Activated T-cell treated with anti-CD3 and anti-CD28 coated beads for 24 hours (primary cell): ENCODE measurements around the gene FOSB.

Experiments
- DNase-seq: peaks from one replicate; pipeline ENCODE4 v3.0.0-alpha.2; 2020; ENCODE audit warnings: low read depth

FOSB gene

DNA sequence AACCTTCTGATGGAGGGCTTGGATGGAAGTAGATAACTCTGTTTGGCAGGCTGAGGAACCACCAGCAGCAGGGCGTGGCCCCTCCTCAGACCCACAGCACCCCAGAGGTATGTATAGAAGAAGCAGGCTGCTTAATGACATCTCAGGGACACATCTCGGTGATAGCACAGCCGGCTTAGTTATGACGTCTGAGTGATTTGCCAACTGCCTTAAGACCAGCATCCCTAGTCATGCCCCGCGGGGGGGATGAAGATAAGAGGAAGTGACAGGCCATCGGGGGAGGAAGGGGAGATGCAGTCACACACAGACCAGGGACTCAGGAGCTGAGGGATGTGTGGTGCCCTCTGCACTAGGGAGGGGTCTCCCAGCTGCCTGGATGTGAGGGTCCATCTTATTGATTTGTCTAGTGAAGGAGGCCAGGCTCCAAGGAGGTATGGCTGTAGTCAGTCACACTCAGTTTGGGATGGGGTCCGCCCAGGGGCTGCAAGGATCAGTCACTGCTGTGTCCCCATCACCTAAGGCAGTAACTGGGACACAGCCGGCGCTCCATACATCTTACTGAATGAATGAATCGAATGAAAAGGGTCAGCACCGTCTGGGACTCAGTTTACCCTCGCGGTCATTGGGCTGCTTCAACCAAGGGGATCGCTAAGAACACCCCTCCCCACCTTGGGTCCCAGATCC is 24.9 kb upstream of the FOSB start:
- DNase-seq: no peak

DNA sequence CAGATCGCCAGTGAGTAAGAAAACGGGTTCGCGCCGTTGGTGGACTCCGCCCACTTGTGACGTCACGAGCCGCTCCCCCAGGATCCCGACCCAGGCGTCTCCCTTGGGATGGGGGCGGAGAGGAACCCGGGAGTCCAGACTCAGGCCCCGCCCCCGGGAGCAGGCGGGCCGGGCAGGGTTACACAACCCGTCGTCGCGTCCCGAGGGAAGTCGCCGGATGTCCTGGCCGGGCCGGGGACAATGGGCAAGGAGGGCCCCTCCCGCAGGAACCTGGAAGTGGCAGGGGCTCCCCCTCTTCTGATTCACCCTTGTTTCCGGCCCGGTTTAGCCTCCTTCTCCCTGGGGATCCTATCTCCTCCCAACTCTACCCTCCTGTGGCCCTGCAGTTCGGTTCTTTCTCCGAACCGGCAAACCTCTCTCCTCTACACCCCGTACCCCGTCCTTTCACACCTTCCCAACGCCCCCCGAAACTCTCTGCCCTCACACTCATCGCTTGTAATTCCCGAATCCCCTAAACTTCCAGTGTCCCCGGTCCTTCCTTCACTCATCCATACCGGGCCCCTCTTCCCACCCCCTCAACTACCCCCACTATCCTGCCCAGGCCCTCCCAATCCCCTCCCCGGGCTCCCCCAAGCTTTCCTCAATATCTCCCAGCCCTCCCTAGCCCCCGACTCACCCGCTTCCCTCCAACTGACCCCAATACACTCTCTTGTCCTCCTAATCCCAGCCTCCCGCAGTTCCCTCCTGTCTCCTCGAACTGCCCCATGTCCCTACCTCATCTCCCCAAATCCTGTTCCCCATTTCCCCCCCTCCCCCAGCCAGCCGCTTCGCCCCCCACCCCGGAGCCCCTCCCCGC is 24.1 kb upstream of the FOSB start:
- no peak for DNase-seq

DNA sequence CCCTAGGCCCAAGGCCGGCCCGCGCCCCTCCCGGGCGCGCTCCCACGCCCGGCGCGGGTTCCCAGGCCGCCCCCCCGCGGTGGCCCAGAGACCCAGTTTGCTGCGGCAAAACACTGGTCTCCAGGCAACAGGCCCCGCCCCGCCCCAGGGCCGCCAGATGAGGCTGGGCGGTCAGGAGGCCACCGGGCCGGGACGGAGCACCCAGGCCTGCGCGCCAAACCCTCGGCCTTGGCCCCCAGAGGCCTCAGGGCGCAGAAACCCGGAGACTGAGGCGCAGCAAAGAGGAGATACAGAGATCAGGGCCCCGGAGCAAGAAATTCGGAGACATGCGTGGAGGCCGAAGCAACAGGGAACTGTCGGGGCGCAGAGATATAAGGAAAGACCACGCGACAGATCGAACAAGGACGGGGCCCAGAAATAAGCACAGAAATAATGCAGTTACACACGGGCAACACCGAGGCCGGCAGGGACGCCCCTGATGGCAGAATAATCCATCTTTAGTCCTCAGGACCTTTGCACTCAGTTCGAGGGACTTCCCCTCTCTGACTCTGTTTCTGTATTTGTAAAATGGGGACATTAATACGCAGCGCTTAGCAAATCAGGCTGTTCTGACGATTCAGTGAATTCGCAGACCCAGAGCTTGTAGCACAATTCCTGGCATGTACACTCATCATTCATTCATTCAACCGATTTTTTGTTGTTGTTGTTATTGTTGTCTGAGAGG is 23.3 kb upstream of the FOSB start:
- peak; percentile 68 for DNase-seq

GRCh38 chr19:45445139-45445538 is 22.7 kb upstream of the FOSB start:
- DNase-seq: no peak

- no peak for DNase-seq
Measured at GRCh38 chr19:45446295-45446694, 21.5 kb upstream of the FOSB start.

DNA sequence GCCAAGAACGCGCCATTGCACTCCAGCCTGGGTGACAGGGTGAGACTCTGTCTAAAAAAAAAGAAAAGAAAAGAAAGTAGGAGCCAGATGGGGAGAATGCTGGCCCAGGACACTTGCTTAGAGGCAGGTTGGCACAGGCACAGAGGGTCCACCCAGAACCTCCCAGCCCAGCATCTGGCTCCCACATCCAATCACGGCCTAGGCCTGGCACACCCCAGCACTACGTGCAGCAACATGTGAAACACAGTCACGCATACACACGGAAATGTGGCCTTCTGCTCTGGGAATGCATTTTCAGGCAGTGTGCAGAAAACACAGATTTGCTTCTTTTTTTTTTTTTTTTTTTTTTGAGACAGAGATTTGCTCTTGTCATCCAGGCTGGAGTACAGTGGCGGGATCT is 20.9 kb upstream of the FOSB start:
- DNase-seq: no peak

GRCh38 chr19:45448425-45448756 is 19.4 kb upstream of the FOSB start:
- DNase-seq: no peak

DNA sequence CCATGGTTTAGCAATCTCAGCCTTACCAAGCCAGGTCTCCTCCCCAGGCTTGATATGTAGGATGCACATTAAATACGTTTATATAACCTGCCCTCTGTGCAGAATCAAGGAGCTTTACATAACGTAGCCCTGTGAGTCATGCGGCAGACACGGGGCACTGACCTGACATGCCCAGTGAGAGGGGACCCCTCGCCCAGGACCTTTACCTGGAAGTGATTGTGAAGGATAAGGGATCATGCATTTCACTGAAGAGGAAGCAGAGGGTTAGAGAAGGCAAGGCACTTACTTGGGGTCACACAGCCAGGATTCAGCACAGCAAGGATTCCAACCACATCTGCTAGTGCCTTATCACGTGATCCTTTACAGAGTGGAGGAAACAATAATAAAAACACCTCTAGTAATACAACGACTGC is 18.9 kb upstream of the FOSB start:
- DNase-seq: no peak

- no peak for DNase-seq
Measured at GRCh38 chr19:45450012-45450333, 17.8 kb upstream of the FOSB start.

DNA sequence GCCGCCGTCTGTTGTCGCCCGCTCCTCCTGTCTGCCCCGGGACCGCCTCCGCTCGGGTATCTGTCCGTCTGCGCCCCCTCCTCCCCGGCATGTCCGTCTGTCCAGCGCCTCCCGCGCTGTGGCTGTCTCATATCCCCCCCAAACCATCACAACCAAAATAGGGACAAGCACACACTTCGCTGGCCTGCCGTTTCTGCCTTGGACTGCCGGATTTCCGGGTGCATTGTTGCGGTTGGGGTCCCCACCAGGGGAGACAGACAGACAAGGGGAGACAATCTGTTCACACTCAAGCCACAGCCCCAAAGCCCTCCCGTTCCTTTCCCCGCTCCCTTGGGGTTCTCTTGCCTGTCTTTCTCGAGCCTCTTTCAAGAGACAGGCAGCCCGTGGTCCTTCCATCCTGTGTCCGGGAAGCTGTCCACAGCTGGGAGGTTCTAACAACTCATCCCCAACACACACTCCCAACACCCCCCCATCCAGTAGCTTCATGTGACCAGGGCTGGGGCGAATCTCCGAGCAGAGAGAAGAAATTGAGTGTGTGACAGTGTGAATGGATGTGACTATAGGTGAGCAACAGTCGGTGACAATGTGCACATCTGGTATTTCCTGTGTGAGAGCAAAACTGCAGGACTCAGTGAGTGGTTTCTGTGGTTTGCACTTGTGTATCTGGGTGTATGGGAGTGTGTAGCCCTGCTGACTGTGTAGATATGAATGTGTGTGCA is 16.5 kb upstream of the FOSB start:
- DNase-seq: no peak

GRCh38 chr19:45451850-45452387 is 15.9 kb upstream of the FOSB start:
- DNase-seq: no peak

DNA sequence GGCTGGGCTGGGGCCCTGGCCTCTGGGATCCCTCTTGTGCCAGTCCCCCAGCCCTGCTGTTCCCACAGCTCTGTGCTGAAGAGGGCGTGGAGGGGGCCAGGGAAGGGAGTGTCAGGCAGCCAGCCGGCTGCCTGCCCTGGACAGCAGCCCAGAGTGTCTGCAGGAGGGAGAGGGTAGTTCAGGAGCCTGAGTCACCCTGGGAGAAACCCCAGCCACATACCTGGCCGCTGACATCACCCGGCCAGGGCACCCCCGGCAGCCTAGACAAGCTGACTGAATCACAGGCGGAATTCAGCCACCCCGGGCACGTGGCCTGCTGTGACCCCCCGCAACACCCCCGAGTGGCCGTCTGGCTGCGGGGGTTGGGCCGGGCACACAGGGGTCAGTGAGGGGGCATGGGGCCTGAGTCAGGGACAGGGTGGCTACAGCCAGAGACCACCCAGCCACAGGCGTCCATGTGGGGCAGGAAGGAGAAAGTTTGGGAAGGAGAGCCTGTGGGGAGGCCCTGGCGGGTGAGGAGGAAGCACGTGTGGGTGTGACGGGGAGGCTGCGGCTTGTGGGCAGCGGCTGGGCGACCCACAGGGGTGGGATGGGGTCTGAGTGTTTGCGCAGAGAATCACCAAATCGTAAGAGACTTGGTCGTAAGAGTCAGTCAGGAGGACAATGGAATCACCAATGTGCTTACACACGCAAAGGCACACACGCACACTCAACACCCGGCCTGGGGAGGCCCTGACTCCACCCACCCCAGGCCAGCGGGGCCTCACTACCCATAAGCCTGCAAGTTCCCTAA is 11.9 kb upstream of the FOSB start:
- DNase-seq: no peak

- DNase-seq: no peak
Measured at GRCh38 chr19:45456500-45456815, 11.3 kb upstream of the FOSB start.

GRCh38 chr19:45457776-45458175 is 10.0 kb upstream of the FOSB start:
- DNase-seq: no peak

DNA sequence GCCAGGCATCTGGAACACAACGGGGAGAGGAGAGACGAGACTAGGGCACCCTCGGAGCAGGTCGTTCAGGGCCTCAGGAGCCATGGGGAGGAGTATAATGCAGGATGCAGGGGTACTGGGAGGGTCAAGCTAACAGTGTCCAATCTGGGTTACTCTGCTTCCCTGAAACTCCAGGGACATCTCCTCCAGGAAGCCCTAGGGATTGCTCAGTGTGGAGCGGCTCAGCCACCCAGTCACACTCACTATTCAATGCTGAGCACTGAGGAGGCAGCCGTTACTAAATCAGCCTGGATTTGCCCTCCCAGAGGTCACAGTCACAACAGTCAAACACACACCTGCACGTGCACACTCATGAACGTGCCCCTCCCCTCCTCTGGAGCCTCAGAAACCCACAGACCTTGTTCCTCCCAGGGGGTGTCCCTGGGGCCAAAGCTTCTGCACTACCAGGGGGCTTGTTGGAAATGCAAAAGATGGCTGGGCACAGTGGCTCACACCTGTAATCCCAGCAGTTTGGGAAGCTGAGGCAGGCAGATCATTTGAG is 6.9 kb upstream of the FOSB start:
- no peak for DNase-seq

- DNase-seq: no peak
Measured at GRCh38 chr19:45462174-45462573, 5.6 kb upstream of the FOSB start.

- no peak for DNase-seq
Measured at GRCh38 chr19:45463241-45463640, 4.6 kb upstream of the FOSB start.

- DNase-seq: no peak
Measured at GRCh38 chr19:45464274-45464673, 3.5 kb upstream of the FOSB start.

- no peak for DNase-seq
Measured at GRCh38 chr19:45464852-45465441, 2.8 kb upstream of the FOSB start.

DNA sequence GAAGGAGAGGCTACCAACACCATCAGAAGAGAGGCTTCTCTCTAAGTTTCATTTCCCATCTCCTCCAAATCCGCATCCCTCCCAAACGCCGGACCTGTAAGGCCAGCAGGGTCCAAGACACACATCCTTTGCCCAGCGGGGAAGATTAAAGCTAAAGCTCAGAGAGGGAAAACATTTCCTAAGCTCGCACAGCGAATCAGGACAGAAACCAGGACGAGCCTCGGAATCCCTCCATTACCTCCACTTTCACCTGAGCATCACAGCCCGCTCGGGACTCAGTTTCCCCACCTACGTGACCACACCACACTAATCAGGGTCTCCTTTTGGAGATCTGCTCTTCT is 711 bp upstream of the FOSB start:
- no peak for DNase-seq

DNA sequence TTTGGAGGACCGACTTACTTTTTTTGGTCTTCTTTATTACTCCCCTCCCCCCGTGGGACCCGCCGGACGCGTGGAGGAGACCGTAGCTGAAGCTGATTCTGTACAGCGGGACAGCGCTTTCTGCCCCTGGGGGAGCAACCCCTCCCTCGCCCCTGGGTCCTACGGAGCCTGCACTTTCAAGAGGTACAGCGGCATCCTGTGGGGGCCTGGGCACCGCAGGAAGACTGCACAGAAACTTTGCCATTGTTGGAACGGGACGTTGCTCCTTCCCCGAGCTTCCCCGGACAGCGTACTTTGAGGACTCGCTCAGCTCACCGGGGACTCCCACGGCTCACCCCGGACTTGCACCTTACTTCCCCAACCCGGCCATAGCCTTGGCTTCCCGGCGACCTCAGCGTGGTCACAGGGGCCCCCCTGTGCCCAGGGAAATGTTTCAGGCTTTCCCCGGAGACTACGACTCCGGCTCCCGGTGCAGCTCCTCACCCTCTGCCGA is 409 bp downstream of the FOSB start:
- DNase-seq: no peak
